ENCODE data around the gene COL2A1. TPM values are rescaled to one million over a fixed set of nuclear protein-coding genes. Genes with fewer than 3 reads are reported as not detected.

The COL2A1 gene
- total RNA-seq, 2 experiments from 2014 or later, result not detected

DNA sequence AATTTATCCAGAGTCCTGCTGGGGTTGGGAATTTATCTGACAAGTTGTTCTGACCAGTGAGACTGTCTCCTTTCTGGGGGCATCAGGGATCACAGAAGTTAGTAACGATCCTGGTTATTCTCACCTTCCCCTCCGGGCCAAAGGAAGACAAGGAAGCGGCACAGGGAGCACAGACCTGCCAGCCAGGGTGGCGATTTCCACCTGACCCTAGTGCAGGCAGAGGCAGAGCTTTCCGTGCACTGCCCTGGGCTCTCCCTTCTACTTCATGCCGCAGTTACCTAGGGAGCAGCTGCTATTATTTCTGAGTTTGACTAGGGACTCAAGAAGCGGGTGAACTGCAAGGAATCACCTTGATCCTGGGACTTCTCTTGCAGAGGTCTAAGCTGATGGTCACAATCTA lies 33.4 kb downstream of the COL2A1 start:
- H3K4me3 Mint-ChIP-seq, result no peak overlapping the region
- H3K27me3 Mint-ChIP-seq, result no peaks in the 10 kb centered on the region
- peaks cover 41% of the 10 kb centered on the region for H3K36me3 Mint-ChIP-seq (ENCODE audit: low read depth)
- H3K9me3 Mint-ChIP-seq, result no peaks in the 10 kb centered on the region
- Histone ChIP-seq H3K36me3 (ENCODE audit: insufficient read depth, low read length) (peaks cover 29% of the 10 kb centered on the region), H3K27ac (ENCODE audit: low read depth in 1 of 2, low read length in 2 of 2) (no peak overlapping the region), H3K27me3 (ENCODE audit: control insufficient read depth in 1 of 2, insufficient read depth in 2 of 2, low read length in 2 of 2) (no peaks in the 10 kb centered on the region), H3K4me3 (ENCODE audit: low read length) (no peak overlapping the region), H3K9me3 (ENCODE audit: control insufficient read depth in 1 of 2, insufficient read depth in 1 of 2, low read length in 2 of 2) (no peaks in the 10 kb centered on the region), H3K4me1 (ENCODE audit: insufficient read depth, low read length) (no peaks in the 10 kb centered on the region)
- POLR2A ChIA-PET, result interaction anchor here (0.6 kb wide), 1 partner anchor 1409 kb away, joined by 3 read pairs; no protein-coding TSS in a partner anchor
- intact Hi-C loops (cut with DNase I, micrococcal nuclease), result no loop called here
- TF ChIP-seq, protein P1, sequence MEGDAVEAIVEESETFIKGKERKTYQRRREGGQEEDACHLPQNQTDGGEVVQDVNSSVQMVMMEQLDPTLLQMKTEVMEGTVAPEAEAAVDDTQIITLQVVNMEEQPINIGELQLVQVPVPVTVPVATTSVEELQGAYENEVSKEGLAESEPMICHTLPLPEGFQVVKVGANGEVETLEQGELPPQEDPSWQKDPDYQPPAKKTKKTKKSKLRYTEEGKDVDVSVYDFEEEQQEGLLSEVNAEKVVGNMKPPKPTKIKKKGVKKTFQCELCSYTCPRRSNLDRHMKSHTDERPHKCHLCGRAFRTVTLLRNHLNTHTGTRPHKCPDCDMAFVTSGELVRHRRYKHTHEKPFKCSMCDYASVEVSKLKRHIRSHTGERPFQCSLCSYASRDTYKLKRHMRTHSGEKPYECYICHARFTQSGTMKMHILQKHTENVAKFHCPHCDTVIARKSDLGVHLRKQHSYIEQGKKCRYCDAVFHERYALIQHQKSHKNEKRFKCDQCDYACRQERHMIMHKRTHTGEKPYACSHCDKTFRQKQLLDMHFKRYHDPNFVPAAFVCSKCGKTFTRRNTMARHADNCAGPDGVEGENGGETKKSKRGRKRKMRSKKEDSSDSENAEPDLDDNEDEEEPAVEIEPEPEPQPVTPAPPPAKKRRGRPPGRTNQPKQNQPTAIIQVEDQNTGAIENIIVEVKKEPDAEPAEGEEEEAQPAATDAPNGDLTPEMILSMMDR (IDR thresholded peaks at IDR 0.05), result no peak
- H3K27ac Mint-ChIP-seq, result no peak overlapping the region
- DNase-seq, result no peak
- H3K4me1 Mint-ChIP-seq (ENCODE audit: low read depth), result peaks cover 5% of the 10 kb centered on the region
- CTCF ChIA-PET, result no interaction called here
- ATAC-seq (ENCODE audit: poor library complexity), result no peak

DNA sequence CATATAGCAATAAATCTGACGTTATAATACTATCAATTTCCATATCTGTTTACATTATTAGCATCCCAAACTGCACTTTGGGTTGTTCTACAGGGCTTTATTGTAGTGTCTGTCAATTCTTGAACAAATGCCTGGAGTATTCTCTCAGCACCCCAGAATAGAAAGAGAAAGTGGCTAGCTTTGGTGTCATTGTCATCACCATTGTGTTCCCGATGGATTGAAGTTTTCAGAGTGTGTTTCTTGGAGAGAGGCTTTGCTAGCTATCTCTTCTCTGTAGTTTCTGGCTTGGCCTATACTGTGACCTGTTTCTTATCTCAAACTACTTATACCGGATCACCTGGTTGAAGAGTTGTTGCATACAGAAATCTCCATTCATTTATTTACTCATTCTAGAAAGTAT lies 34.4 kb downstream of the COL2A1 start:
- ChIA-PET CTCF (no interaction called here), POLR2A (interaction anchor here (1.3 kb wide), 1 partner anchor 20 kb away, joined by 3 read pairs; no protein-coding TSS in a partner anchor)
- H3K4me1 ChIP-seq (ENCODE audit: insufficient read depth, low read length), result no peaks in the 10 kb centered on the region
- intact Hi-C loops (cut with DNase I, micrococcal nuclease), result loop anchor here in 1 of 2 experiments (10.0 kb wide), 1 partner anchor 385 kb away; the partner anchor contains the start of gene ZNF641
- ATAC-seq (ENCODE audit: poor library complexity) (no peak), DNase-seq (no peak)
- peaks cover 15% of the 10 kb centered on the region for H3K4me1 Mint-ChIP-seq (ENCODE audit: low read depth)
- H3K36me3 Mint-ChIP-seq (ENCODE audit: low read depth), result peaks cover 46% of the 10 kb centered on the region
- no peaks in the 10 kb centered on the region for H3K9me3 Mint-ChIP-seq
- H3K9me3 ChIP-seq (ENCODE audit: control insufficient read depth in 1 of 2, insufficient read depth in 1 of 2, low read length in 2 of 2), result no peaks in the 10 kb centered on the region
- H3K36me3 ChIP-seq (ENCODE audit: insufficient read depth, low read length), result peaks cover 35% of the 10 kb centered on the region
- no peak overlapping the region for H3K27ac Mint-ChIP-seq
- H3K4me3 ChIP-seq (ENCODE audit: low read length), result no peak overlapping the region
- H3K27ac ChIP-seq (ENCODE audit: low read depth in 1 of 2, low read length in 2 of 2), result no peak overlapping the region
- H3K4me3 Mint-ChIP-seq, result no peak overlapping the region
- no peaks in the 10 kb centered on the region for H3K27me3 Mint-ChIP-seq
- no peaks in the 10 kb centered on the region for H3K27me3 ChIP-seq (ENCODE audit: control insufficient read depth in 1 of 2, insufficient read depth in 2 of 2, low read length in 2 of 2)
- TF ChIP-seq, protein P1 (IDR thresholded peaks at IDR 0.05), result no peak

DNA sequence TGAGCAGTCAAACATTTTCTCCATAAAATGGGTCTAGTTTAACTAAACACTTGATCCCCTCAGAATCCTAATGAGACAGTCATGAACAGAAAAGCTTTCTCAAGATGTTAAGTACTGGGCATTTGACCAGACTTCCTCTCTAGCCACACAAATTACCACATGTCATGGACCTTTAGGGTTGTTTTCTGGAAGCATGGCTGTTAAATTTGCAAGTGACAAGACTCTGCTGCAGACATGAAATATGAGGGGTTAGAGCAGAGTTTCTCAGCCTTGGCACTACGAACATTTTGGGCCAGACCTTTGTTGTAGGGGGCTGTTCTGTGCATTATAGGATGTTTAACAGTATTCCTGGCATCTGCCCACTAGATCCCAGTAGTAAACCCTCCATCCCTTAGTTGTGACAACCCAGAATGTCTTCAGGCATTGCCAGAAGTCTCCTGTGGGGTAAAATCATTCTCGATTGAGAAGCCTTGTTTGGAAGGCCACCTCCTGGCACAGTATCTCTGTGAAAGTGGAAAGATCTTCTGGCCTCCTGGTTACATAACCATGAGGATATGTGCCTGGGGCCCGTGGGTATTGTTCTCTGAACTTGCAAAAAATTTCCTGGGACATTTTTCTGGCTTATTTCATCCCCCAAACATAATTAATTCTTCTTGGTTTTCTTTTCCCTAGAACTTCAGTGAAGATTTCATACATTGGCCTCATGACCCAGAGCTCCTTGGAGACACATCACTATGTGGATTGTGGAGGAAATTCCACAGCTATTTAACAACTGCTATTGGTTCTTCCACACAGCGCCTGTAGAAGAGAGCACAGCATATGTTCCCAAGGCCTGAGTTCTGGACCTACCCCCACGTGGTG lies 36.6 kb downstream of the COL2A1 start:
- Histone ChIP-seq H3K36me3 (ENCODE audit: insufficient read depth, low read length) (peaks cover 35% of the 10 kb centered on the region), H3K27me3 (ENCODE audit: control insufficient read depth in 1 of 2, insufficient read depth in 2 of 2, low read length in 2 of 2) (no peaks in the 10 kb centered on the region), H3K4me1 (ENCODE audit: insufficient read depth, low read length) (peaks cover 17% of the 10 kb centered on the region), H3K27ac (ENCODE audit: low read depth in 1 of 2, low read length in 2 of 2) (no peak overlapping the region), H3K4me3 (ENCODE audit: low read length) (no peak overlapping the region), H3K9me3 (ENCODE audit: control insufficient read depth in 1 of 2, insufficient read depth in 1 of 2, low read length in 2 of 2) (no peaks in the 10 kb centered on the region)
- no peak for ATAC-seq (ENCODE audit: poor library complexity)
- H3K36me3 Mint-ChIP-seq (ENCODE audit: low read depth), result peaks cover 58% of the 10 kb centered on the region
- no peak overlapping the region for H3K27ac Mint-ChIP-seq
- H3K4me1 Mint-ChIP-seq (ENCODE audit: low read depth), result peaks cover 36% of the 10 kb centered on the region
- H3K9me3 Mint-ChIP-seq, result no peaks in the 10 kb centered on the region
- no peaks in the 10 kb centered on the region for H3K27me3 Mint-ChIP-seq
- H3K4me3 Mint-ChIP-seq, result peak overlapping the region; percentile 4
- CTCF ChIA-PET, result no interaction called here
- intact Hi-C loops (cut with DNase I, micrococcal nuclease), result loop anchor here in 1 of 2 experiments (10.0 kb wide), 1 partner anchor 387 kb away; the partner anchor contains the start of gene ZNF641
- TF ChIP-seq, protein P1 (IDR thresholded peaks at IDR 0.05), result no peak
- POLR2A ChIA-PET, result no interaction called here
- no peak for DNase-seq
